Measurements from ENCODE around the gene RET.

The RET gene

DNA sequence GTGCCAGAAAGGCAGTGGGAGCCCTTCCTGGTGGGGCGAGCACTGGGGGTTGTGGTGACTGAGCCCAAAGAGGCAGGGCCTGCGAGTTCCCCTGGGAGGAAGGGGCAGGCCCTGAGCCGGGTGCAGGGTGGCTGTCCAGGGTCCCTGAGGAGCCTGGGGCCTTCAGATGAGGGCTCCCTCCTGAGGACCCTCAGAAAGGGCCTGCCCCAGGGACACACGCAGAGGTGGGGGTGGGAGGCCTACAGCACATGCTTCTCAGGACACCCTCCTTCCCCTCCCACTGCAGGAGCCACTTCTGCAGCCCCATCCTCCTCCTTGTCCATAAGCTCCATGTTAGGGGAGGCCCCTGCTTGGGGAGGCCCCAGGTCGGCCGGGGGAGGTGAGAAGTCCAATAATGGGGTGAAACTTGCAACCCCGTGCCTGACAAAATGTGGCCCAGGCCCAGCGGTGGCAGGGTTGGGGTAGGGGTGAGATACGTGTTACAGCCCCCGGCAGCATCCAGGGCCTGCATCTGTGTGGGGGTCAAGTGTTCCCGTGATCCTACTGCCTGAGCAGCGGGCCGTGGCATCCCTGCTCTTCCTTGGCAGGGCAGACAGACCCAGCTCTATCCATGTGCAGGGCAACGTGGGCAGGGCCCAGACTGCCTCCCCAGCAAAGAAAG, 31.8 kb upstream of the RET start:
- no peak overlapping the region for H3K4me3 ChIP-seq (ENCODE audit: low read depth, low read length)
- TF ChIP-seq CTCF (IDR thresholded peaks at IDR 0.05; ENCODE audit: low read depth, low read length, missing control alignments), result no peak

GRCh38 chr10:43045631-43046287, 31.1 kb upstream of the RET start:
- no peak for DNase-seq (ENCODE audit: low read depth)
- no peak overlapping the region for H3K4me3 ChIP-seq (ENCODE audit: low read depth, low read length)
- no peak for TF ChIP-seq CTCF (IDR thresholded peaks at IDR 0.05; ENCODE audit: low read depth, low read length, missing control alignments)

More for the DNA sequence above, 31.8 kb upstream of the RET start:
- DNase-seq (ENCODE audit: low read depth), result no peak

- TF ChIP-seq CTCF (IDR thresholded peaks at IDR 0.05; ENCODE audit: low read depth, low read length, missing control alignments), result no peak
- no peak for DNase-seq (ENCODE audit: low read depth)
- H3K4me3 ChIP-seq (ENCODE audit: low read depth, low read length), result no peak overlapping the region
These were observed 30.4 kb upstream of the RET start for GRCh38 chr10:43046288-43046991.

DNA sequence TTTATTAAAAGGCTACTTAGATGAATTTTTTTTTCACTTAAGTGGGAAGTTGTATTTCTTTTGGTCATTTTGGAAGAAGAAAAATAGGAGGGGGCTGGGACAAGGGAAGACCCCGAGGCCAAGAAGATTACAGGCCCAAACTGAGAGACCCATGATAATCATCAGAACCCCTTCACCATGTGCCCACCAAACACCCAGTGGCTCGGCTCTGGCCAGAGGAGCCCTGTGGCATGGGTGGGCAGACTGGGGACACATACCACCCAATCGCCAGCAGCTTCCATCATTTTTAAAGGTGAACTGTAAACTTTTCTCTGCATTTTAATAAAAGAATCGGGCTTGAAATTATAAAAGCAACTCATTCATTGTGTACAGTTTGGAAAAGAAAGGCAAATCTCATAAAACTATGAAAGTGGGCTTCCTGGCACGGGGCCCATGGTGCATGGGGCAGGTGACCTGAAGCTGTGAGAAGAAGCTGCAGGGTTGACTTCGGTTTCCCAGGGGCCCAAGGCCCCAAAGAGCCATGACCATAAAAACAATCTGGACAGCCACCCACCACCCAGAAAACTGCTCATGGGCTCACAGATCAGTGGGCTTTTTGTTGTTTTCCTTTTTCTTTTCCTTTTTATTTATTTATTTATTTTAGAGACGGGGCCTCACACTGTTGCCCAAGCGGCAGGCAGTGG, 29.4 kb upstream of the RET start:
- H3K4me3 ChIP-seq (ENCODE audit: low read depth, low read length), result no peak overlapping the region
- no peak for DNase-seq (ENCODE audit: low read depth)
- TF ChIP-seq CTCF (IDR thresholded peaks at IDR 0.05; ENCODE audit: low read depth, low read length, missing control alignments), result no peak

DNA sequence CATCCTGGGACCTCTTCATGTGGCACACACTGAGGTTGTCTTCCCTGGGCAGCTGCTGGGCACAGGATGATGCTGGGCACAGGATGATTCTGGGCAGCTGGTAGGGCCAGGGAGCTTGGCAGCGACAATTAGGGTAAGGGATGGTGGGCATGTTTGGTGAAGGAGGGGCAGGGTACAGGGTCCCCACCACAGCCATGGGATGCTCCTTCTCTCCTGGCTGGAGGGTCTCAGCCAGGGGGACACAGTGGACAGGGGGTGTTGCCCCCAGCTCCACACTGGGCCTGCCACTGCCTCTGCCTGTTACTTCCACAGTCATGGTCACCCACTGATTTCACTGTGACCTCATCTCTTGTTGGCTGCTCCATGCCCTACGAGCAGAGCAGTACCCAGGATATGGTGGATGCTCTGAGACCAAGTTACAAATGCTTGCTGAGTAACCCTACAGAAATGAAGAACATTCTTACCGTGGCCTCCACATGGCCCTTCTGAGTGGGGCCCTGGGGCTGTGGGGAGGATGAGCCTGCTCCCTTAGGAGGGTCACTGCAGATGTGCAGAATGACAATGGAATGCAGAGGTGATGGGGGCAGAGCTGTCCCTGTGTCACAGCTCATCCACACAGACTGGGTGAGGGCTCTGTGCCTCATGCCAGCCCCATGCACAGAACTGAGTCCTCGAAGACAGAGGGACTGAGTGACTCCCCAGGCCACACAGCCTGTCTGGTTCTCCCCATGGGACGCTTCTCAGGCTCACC, 28.4 kb upstream of the RET start:
- DNase-seq (ENCODE audit: low read depth), result no peak
- TF ChIP-seq CTCF (IDR thresholded peaks at IDR 0.05; ENCODE audit: low read depth, low read length, missing control alignments), result no peak
- H3K4me3 ChIP-seq (ENCODE audit: low read depth, low read length), result no peak overlapping the region

- no peak for TF ChIP-seq CTCF (IDR thresholded peaks at IDR 0.05; ENCODE audit: low read depth, low read length, missing control alignments)
- H3K4me3 ChIP-seq (ENCODE audit: low read depth, low read length), result no peak overlapping the region
- no peak for DNase-seq (ENCODE audit: low read depth)
These were observed 27.8 kb upstream of the RET start for GRCh38 chr10:43049081-43049551.

All from GM12864 (cell line).